ENCODE measurements around the gene C2orf81.

C2orf81 gene

DNA sequence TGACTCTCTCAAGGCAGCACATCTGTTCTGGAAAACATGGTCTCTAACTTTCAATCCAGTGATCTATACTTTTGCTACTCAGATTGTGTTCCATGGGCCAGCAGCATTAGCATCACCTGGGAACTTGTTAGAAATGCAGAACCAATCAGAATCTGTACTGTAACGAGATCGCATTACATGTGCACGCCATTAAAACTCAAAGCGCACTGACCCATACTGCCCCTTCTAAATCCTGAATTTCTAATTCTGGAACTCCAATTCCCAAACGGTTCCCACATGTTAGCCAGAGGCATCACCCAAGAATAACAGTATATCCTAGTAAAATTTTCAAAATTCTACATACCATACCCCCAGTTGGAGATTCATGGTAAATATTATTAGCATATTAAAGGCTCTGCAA is 30.8 kb downstream of the C2orf81 start:
- DNase-seq (ENCODE audit: low spot score): no peak

DNA sequence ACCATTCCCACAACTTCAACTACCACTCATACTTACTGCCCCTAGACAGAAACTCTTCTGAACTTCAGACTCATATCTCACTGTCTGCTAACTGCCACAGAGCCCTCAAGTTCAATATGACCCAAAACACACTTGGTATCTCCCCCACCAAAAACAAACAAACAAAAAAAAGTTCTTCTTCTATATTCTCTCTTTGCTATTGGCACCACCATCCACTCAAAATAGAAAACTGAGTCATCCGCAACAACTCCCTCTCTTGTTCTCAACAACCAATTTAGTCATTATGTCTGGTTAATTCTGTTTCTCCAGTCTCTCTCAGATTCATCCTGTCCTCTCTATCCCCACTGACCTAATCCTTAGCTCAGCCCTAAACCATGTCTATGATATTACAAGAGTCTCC is 34.1 kb downstream of the C2orf81 start:
- DNase-seq (ENCODE audit: low spot score): no peak

DNA sequence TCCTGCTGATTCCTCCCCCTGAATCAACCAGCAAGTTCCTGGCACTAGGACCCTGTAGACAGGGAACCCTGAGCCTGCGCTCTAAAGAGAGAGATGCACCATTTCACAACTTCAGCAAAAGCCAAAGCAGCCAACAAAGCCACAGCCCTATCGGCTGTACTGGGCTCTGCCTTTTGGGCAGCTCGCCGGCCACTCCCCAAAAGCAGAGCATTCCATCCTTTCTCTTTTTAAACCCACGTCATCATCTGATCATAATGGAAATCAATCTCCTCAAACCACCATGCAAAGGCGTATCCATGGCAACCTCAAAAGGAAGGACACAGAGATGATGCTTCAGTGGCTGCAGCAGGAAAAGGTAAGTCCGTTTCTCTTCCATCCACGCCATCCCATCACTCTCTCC is 36.0 kb downstream of the C2orf81 start:
- DNase-seq (ENCODE audit: low spot score): no peak

DNA sequence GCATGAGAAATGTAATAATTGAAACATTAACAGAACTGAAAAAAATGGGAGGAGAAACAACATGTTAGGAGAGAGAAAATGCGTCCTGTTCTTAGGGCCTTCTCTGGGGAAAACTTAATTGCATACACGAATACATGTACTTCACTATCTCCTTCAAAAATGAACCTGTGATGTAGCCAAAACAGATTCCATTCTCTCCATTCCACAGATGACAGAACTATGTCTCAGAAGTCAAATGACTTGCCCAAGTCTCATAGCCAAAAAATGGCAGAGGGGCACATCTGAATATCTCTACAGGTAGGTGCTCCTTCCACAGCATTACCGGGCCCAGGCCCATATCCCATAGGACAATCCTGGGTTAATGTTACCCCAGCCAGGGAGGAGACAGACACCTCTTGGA is 37.4 kb downstream of the C2orf81 start:
- DNase-seq (ENCODE audit: low spot score): no peak

GRCh38 chr2:74383254-74383653 is 38.2 kb downstream of the C2orf81 start:
- DNase-seq (ENCODE audit: low spot score): no peak

DNA sequence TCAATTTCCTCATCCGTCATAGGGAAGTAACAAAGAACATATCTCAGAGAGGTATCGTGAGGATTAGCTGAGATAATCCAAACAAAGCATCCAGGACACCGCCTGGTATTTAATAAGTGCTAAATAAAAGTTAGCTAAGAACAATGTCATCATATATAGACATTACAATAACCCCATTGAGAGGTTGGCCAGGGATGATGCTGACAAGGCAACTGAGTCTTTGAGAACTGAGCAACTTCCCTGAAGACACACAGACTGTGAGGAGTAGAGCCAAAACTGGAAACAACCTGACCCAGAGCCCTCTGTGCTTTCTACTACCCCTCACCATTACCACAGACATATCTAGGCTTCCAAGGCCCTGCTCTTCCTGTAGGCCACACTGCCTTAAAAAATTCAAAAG is 39.7 kb downstream of the C2orf81 start:
- DNase-seq (ENCODE audit: low spot score): no peak

GRCh38 chr2:74379851-74380789 is 41.3 kb downstream of the C2orf81 start, which contains the start of gene DCTN1:
DCTN1 (minus strand) TSS chr2:74380311; CDS start chr2:74380037, 274 bp downstream.
- peak; percentile 72 for DNase-seq (ENCODE audit: low spot score)

- DNase-seq (ENCODE audit: low spot score): no peak
Measured at GRCh38 chr2:74378007-74378406, 43.4 kb downstream of the C2orf81 start.

- no peak for DNase-seq (ENCODE audit: low spot score)
Measured at GRCh38 chr2:74375838-74376237, 45.6 kb downstream of the C2orf81 start.

GRCh38 chr2:74374509-74375205 is 46.8 kb downstream of the C2orf81 start:
- peak; percentile 74 for DNase-seq (ENCODE audit: low spot score)

GRCh38 chr2:74373985-74374384 is 47.4 kb downstream of the C2orf81 start:
- DNase-seq (ENCODE audit: low spot score): no peak

DNA sequence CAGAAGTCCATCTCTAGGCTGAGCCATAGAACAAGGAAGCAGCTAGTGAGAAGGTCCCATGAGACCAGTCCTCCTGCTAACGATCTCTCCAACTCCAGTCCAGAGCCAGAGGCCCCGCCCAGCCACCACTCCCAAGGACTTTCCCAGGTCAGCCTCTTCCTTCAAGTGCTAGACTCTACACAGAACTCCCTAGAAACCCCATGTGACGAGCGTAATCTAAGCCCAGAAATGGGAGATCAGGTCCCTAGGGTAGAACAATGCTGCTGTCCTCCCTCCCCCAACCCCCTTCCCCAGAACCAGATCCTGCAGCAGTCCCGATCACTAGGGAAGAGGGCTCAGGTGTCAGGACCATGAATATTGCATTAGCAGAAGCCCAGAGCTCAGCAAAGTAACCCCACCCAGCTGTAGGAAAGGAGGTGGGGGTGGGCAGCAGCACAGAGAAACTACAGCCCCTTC is 48.2 kb downstream of the C2orf81 start:
- no peak for DNase-seq (ENCODE audit: low spot score)

DNA sequence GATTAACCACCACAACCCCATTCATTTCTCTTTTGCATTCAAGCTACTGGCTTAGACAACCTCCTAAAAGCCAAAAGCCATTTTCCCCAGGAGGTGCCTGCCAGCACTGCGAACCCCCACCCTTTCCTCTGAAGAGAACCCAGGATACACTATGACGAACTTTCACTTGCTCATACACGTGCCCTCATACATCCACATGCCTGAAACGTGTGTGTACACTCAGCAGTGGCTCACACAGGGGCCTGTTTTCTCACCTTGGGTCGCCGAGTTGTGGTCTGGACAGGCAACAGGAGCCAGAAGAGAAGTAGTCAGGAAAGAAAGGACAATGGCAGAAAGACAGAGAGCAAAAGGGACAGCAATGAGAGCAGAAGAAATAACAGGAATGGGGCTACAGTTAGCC is 48.7 kb downstream of the C2orf81 start:
- DNase-seq (ENCODE audit: low spot score): no peak

DNA sequence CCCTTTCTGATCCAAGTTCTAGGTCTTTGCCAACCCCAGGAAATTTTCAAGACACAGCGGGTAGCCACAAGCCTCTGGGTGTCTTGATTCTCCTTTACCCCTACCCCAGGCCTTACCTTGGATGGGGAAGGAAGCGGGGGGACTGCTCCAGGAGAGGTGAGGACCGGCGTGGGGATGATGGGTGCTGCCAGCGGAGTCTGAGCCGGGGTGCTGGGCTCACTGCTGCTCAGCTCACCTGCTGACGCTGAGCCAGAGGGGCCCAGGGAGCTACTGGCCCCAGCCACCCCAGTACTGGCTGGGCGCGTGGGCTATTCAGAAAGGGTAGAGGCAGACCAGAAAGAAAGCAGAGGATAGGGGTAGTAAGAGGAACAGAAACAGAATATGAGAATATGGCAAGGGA is 50.0 kb downstream of the C2orf81 start:
- no peak for DNase-seq (ENCODE audit: low spot score)

- DNase-seq (ENCODE audit: low spot score): no peak
Measured at GRCh38 chr2:74369976-74370375, 51.4 kb downstream of the C2orf81 start.

DNA sequence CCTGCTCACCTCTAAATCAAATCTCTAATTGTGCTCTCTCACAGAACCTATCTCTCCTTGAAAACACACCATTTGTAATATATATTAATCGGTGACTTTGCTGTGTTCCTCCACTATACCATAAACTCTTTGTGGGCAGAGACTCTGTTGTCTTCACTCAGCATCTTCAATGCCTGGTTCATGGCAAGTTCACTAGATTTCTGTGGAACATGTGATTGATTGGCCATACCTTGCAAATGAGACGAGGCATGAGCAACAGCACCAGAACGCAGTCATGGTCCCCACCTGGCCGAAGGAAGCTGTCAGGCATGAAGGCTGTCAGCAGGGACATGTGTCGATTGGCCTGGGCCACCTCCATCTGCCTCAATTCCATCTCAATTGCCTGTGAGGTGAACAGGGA is 52.9 kb downstream of the C2orf81 start:
- no peak for DNase-seq (ENCODE audit: low spot score)

DNA sequence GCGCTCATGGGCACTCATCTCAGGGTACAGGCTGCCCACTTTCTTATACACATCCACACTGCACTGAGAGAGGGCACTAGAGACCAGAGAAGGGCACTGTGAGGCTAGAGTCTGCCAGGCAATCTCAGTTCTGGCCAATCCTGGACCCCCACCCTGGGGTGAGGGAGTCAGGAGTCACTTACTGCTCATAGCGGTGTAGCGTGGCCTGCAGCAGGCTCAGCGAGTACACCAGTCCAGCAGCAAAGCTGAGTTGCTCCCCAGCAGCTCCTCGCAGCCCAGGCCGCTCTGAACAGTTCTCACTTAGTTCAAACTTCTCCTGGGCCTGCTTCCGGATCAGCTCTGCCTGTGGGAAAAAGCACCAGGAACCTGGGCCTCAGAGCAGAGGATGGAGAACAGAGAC is 53.6 kb downstream of the C2orf81 start:
- no peak for DNase-seq (ENCODE audit: low spot score)

GRCh38 chr2:74366036-74366435 is 55.4 kb downstream of the C2orf81 start:
- DNase-seq (ENCODE audit: low spot score): no peak

DNA sequence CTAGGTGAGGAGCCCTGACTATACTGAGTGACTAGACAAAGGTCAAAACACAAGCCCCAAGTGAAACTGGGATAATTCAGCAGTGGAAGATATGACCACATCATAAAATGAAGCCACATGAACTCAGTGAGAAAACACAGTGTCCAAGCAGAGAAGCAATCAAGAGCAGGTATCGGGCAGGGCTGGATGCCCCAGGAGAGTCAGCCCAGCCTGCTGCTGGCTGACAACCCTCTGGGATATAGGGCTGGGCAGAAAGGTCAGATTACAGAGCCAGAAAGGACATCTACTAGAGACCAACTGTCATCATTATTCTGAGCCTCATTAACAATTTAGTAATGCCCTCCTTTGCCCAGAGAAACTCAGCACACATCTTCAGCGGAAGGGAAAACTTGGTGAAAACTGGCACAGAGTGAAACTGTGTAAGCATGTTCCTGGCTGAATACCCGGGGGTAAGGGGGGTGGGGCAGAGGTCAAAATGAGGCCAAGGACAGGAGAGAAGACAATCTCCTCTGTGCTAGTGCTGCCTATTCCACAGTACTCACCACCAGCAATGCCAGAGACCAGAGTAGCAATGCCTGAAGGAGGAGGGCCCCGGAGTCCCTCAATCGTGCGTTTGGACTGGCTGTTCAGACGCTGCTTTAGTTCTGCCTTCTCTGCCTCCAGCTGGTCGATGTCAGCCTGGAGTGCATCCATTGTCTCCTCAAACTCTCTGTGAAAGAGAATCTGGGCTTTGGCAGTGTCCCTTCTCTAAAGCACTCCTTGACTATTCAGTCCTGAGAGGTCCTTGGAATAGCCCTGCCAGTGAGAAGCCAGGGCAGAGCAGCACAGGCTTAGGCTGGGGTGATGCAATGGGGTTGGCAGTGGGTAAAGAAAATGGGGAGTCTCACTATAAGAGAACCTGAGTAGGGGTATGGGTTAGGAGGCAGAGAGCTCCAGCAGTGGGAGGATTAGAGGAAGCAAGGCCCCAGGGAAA is 56.6 kb downstream of the C2orf81 start:
- DNase-seq (ENCODE audit: low spot score): no peak
